Liver (tissue), 9 donors: ENCODE data around the gene RBM20. TPM values are rescaled to one million over a fixed set of nuclear protein-coding genes. Genes with fewer than 3 reads are reported as not detected.

Experiments
- DNase-seq: peaks from one replicate; pipeline ENCODE4 v3.0.0-alpha.2; 2017; ENCODE audit warnings: low spot score
- H3K27ac ChIP-seq, 2 donors: one replicate each; pipeline ENCODE4 v1.7.0; 2013; ENCODE audit warnings: inconsistent platforms in 2 of 2, low read length in 2 of 2, control low read depth in 1 of 2, low read depth in 1 of 2, mild to moderate bottlenecking in 1 of 2
- H3K27me3 ChIP-seq, 4 donors: one replicate each; pipeline versions ENCODE4 v1.6.1 to v1.7.0; 2013; ENCODE audit warnings: low read length in 3 of 4, inconsistent platforms in 1 of 4, mild to moderate bottlenecking in 1 of 4, moderate library complexity in 1 of 4; ENCODE audit not compliant: control insufficient read depth in 4 of 4, insufficient read depth in 4 of 4
- H3K36me3 ChIP-seq, 4 donors: one replicate each; pipeline versions ENCODE4 v1.6.1 to v1.7.0; 2013; ENCODE audit warnings: low read length in 3 of 4, mild to moderate bottlenecking in 3 of 4, low read depth in 1 of 4, moderate library complexity in 1 of 4; ENCODE audit not compliant: control insufficient read depth in 4 of 4, insufficient read depth in 3 of 4
- H3K4me1 ChIP-seq, 4 donors: one replicate each; pipeline versions ENCODE4 v1.6.1 to v1.7.0; 2013; ENCODE audit warnings: low read length in 3 of 4, mild to moderate bottlenecking in 3 of 4, moderate library complexity in 1 of 4; ENCODE audit not compliant: control insufficient read depth in 4 of 4, insufficient read depth in 4 of 4
- H3K4me3 ChIP-seq, 3 donors: one replicate each; pipeline versions ENCODE4 v1.6.1 to v1.7.0; 2013; ENCODE audit warnings: low read length in 3 of 3, control low read depth in 1 of 3, low read depth in 1 of 3, mild to moderate bottlenecking in 1 of 3
- H3K9ac ChIP-seq, 2 donors: one replicate each; pipeline ENCODE4 v1.7.0; 2013; ENCODE audit warnings: low read length in 2 of 2, mild to moderate bottlenecking in 2 of 2, moderate library complexity in 2 of 2, control low read depth in 1 of 2, low read depth in 1 of 2
- H3K9me3 ChIP-seq, 4 donors: one replicate each; pipeline versions ENCODE4 v1.6.1 to v1.7.0; 2013; ENCODE audit warnings: low read length in 3 of 4; ENCODE audit not compliant: control insufficient read depth in 4 of 4
- CTCF ChIP-seq: fragments of 150-350 bp; IDR thresholded peaks from 2 replicates; pipeline ENCODE4 v1.5.1; 2017; ENCODE audit warnings: improper control_type of control experiment, low read depth, low read length; ENCODE audit not compliant: missing input control
- FOXA1 ChIP-seq: IDR thresholded peaks from 2 replicates; pipeline ENCODE4 v1.6.1; 2016; ENCODE audit warnings: antibody characterized with exemption
- FOXA2 ChIP-seq: IDR thresholded peaks from 2 replicates; pipeline ENCODE4 v1.6.1; 2016; ENCODE audit warnings: antibody characterized with exemption
- GABPA ChIP-seq, 2 donors: IDR thresholded peaks in 1 of 2; conservative IDR thresholded peaks in 1 of 2; 2 replicates each; pipeline ENCODE4 v1.6.1; 2016; ENCODE audit warnings: antibody characterized with exemption in 2 of 2, mild to moderate bottlenecking in 1 of 2, moderate library complexity in 1 of 2
- HNF4A ChIP-seq, 2 donors: conservative IDR thresholded peaks; 2 replicates each; pipeline ENCODE4 v1.6.1; 2016; ENCODE audit warnings: antibody characterized with exemption in 2 of 2, mild to moderate bottlenecking in 2 of 2
- JUND ChIP-seq, 2 donors: IDR thresholded peaks; 2 replicates each; pipeline ENCODE4 v1.6.1; 2016; ENCODE audit warnings: antibody characterized with exemption in 2 of 2
- MAX ChIP-seq: IDR thresholded peaks from 2 replicates; pipeline ENCODE4 v1.6.1; 2016; ENCODE audit warnings: antibody characterized with exemption
- NR2F2 ChIP-seq: IDR thresholded peaks from 2 replicates; pipeline ENCODE4 v1.6.1; 2016; ENCODE audit warnings: antibody characterized with exemption
- RAD21 ChIP-seq, 2 donors: IDR thresholded peaks; 2 replicates each; pipeline ENCODE4 v1.6.1; 2016; ENCODE audit warnings: antibody characterized with exemption in 2 of 2, mild to moderate bottlenecking in 2 of 2
- REST ChIP-seq: IDR thresholded peaks from 2 replicates; pipeline ENCODE4 v1.6.1; 2016; ENCODE audit warnings: antibody characterized with exemption, mild to moderate bottlenecking
- RXRA ChIP-seq, 2 donors: IDR thresholded peaks; 2 replicates each; pipeline ENCODE4 v1.6.1; 2017 to 2018; ENCODE audit warnings: antibody characterized with exemption in 2 of 2, mild to moderate bottlenecking in 1 of 2
- SP1 ChIP-seq: IDR thresholded peaks from 2 replicates; pipeline ENCODE4 v1.6.1; 2018; ENCODE audit warnings: antibody characterized with exemption, mild to moderate bottlenecking
- TAF1 ChIP-seq: conservative IDR thresholded peaks from 2 replicates; pipeline ENCODE4 v1.6.1; 2016; ENCODE audit warnings: antibody characterized with exemption, mild to moderate bottlenecking
- YY1 ChIP-seq: IDR thresholded peaks from 2 replicates; pipeline ENCODE4 v1.6.1; 2016; ENCODE audit warnings: antibody characterized with exemption, mild to moderate bottlenecking
- WGBS: extraction: QIAGEN DNeasy Blood & Tissue Kit; methylation state at CpG from one replicate; pipeline ENCODE4 v1.1.7; 2013; 5-methylcytosine and 5-hydroxymethylcytosine counted together
- polyA plus RNA-seq, 2 donors: library from polyadenylated mRNA; stranded (reverse) in 1 of 2; unstranded in 1 of 2; fragments of 200-250 nt in 1 of 2; fragments of >200 nt in 1 of 2; fragmentation: Nextera tagmentation in 1 of 2; extraction: Ambion mirVana in 1 of 2; gene quantifications; one replicate each; pipeline versions ENCODE4 v1.2.1 to v1.2.3, GENCODE V29; 2013 to 2015
- total RNA-seq, 2 donors: library from RNA; depleted of rRNA; stranded (reverse); fragments of >200 nt; gene quantifications; one replicate each; pipeline ENCODE4 v1.2.3, GENCODE V29; 2014
- TF ChIP-seq, protein P1 (sequence below): IDR thresholded peaks from 2 replicates; pipeline ENCODE4 v1.6.1; 2016; ENCODE audit warnings: antibody characterized with exemption
- donor health status: healthy.
- donor health status: healthy.
- donor health status: healthy.
- donor health status: healthy.
- donor health status: healthy.

The RBM20 gene
- total and polyA plus RNA-seq, 4 donors, result 0.03 to 0.08 (median 0.05) TPM; not detected in 1

GRCh38 chr10:110724116-110724921, 80.2 kb downstream of the RBM20 start:
- TF ChIP-seq CTCF, result no peak
- TF ChIP-seq GABPA (IDR thresholded peaks at IDR 0.05 in 1 of 2, conservative IDR thresholded peaks at IDR 0.05 in 1 of 2), result no peak
- TF ChIP-seq RAD21 (IDR thresholded peaks at IDR 0.05), result no peak
- TF ChIP-seq NR2F2, result no peak
- no peak for TF ChIP-seq JUND (IDR thresholded peaks at IDR 0.05)
- TF ChIP-seq HNF4A (conservative IDR thresholded peaks at IDR 0.05), result no peak
- TF ChIP-seq TAF1, result no peak
- TF ChIP-seq SP1, result no peak
- TF ChIP-seq, protein P1, sequence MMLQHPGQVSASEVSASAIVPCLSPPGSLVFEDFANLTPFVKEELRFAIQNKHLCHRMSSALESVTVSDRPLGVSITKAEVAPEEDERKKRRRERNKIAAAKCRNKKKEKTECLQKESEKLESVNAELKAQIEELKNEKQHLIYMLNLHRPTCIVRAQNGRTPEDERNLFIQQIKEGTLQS, result no peak
- no peak for TF ChIP-seq REST
- no peaks in the 10 kb centered on the region for H3K27me3 ChIP-seq
- no peak overlapping the region for H3K4me3 ChIP-seq
- peaks cover 0 to 21% (median 14%) of the 10 kb centered on the region in 4 donors for H3K4me1 ChIP-seq
- H3K9me3 ChIP-seq, result no peaks in the 10 kb centered on the region
- H3K9ac ChIP-seq, result no peak overlapping the region
- 74% methylated on average over 7 of the region's 7 CpGs for WGBS
- H3K27ac ChIP-seq, result peak overlapping the region in 1 of 2 donors; percentile 51
- DNase-seq, result no peak
- no peaks in the 10 kb centered on the region for H3K36me3 ChIP-seq

- Histone ChIP-seq H3K9me3 (no peaks in the 10 kb centered on the region), H3K27me3 (no peaks in the 10 kb centered on the region), H3K9ac (no peak overlapping the region), H3K4me3 (no peak overlapping the region), H3K36me3 (no peaks in the 10 kb centered on the region), H3K27ac (peak overlapping the region; percentile 9 to 51), H3K4me1 (peaks cover 0 to 23% (median 14%) of the 10 kb centered on the region in 4 donors)
- DNase-seq, result no peak
- TF ChIP-seq SP1, result peak; percentile 71
- no peak for TF ChIP-seq MAX
- peak; percentile 76 to 78 for TF ChIP-seq HNF4A (conservative IDR thresholded peaks at IDR 0.05)
- peak in 1 of 2 donors; percentile 20 for TF ChIP-seq JUND (IDR thresholded peaks at IDR 0.05)
- peak; percentile 50 to 64 for TF ChIP-seq RXRA (IDR thresholded peaks at IDR 0.05)
- TF ChIP-seq, protein P1, result peak; percentile 47
- no peak for TF ChIP-seq FOXA1
- TF ChIP-seq YY1, result no peak
- no peak for TF ChIP-seq FOXA2
- 32% methylated on average over 4 of the region's 4 CpGs for WGBS
Observed at GRCh38 chr10:110724937-110725336, 80.8 kb downstream of the RBM20 start.
